Inflammatory macrophage treated with lipopolysaccharide for 4 hours (primary cell): ENCODE measurements around the gene SPDL1.

Source experiments
- DNase-seq: peaks from one replicate; pipeline ENCODE4 v3.0.0-alpha.2; 2020

SPDL1 gene

GRCh38 chr5:169635936-169636335, 52.4 kb downstream of the SPDL1 start:
- peak; percentile 81 for DNase-seq

- no peak for DNase-seq
These were observed 53.0 kb downstream of the SPDL1 start for GRCh38 chr5:169636477-169637084.

- peak; percentile 73 for DNase-seq
These were observed 53.5 kb downstream of the SPDL1 start, which contains the start of gene DOCK2 for GRCh38 chr5:169637085-169637548. Gene DOCK2, plus strand, starts transcription at chr5:169637275. Its CDS starts 52 bp downstream, at chr5:169637327.

GRCh38 chr5:169637549-169638121, 54.1 kb downstream of the SPDL1 start:
- peak; percentile 35 for DNase-seq

GRCh38 chr5:169641253-169641652, 57.7 kb downstream of the SPDL1 start:
- no peak for DNase-seq

GRCh38 chr5:169646856-169647255, 63.3 kb downstream of the SPDL1 start:
- no peak for DNase-seq

- peak; percentile 72 for DNase-seq
These were observed 64.0 kb downstream of the SPDL1 start for GRCh38 chr5:169647566-169647965.

- peak; percentile 44 for DNase-seq
These were observed 65.2 kb downstream of the SPDL1 start for GRCh38 chr5:169648725-169649310.

GRCh38 chr5:169649486-169649885, 65.9 kb downstream of the SPDL1 start:
- no peak for DNase-seq

GRCh38 chr5:169650701-169651331, 67.2 kb downstream of the SPDL1 start:
- DNase-seq: peak; percentile 83

- no peak for DNase-seq
These were observed 68.0 kb downstream of the SPDL1 start for GRCh38 chr5:169651526-169651925.

- no peak for DNase-seq
These were observed 68.5 kb downstream of the SPDL1 start for GRCh38 chr5:169652057-169652456.

- DNase-seq: no peak
These were observed 69.5 kb downstream of the SPDL1 start for GRCh38 chr5:169653091-169653490.
